ENCODE measurements around the gene ARMC12. TPM values are rescaled to one million over a fixed set of nuclear protein-coding genes. Genes with fewer than 3 reads are reported as not detected.

ARMC12 gene
- total and polyA plus RNA-seq, 10 of the 15 experiments (the other 5 are each of a cell fraction or from before 2014, with no cell fraction given): 0.10 to 1.6 (median 0.62) TPM

DNA sequence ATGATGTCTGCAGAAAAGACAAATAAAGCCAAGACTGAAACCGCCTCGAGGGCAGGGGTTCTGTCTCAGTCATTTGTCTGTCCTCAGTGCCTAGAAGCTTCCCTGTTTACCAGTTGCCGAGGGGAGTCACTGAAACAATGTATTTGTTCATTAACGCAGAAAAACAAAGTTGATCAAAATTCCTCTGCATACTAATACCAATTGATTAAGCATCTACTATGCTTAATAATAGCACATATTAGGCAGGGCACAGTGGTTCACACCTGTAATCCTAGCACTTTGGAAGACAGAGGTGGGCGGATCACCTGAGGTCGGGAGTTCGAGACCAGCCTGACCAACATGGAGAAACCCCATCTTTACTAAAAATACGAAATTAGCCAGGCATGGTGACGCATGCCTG is 46.3 kb upstream of the ARMC12 start (continued):
- TF ChIP-seq, protein P1, sequence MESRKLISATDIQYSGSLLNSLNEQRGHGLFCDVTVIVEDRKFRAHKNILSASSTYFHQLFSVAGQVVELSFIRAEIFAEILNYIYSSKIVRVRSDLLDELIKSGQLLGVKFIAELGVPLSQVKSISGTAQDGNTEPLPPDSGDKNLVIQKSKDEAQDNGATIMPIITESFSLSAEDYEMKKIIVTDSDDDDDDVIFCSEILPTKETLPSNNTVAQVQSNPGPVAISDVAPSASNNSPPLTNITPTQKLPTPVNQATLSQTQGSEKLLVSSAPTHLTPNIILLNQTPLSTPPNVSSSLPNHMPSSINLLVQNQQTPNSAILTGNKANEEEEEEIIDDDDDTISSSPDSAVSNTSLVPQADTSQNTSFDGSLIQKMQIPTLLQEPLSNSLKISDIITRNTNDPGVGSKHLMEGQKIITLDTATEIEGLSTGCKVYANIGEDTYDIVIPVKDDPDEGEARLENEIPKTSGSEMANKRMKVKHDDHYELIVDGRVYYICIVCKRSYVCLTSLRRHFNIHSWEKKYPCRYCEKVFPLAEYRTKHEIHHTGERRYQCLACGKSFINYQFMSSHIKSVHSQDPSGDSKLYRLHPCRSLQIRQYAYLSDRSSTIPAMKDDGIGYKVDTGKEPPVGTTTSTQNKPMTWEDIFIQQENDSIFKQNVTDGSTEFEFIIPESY (IDR thresholded peaks at IDR 0.05): no peak
- TF ChIP-seq, protein P2, sequence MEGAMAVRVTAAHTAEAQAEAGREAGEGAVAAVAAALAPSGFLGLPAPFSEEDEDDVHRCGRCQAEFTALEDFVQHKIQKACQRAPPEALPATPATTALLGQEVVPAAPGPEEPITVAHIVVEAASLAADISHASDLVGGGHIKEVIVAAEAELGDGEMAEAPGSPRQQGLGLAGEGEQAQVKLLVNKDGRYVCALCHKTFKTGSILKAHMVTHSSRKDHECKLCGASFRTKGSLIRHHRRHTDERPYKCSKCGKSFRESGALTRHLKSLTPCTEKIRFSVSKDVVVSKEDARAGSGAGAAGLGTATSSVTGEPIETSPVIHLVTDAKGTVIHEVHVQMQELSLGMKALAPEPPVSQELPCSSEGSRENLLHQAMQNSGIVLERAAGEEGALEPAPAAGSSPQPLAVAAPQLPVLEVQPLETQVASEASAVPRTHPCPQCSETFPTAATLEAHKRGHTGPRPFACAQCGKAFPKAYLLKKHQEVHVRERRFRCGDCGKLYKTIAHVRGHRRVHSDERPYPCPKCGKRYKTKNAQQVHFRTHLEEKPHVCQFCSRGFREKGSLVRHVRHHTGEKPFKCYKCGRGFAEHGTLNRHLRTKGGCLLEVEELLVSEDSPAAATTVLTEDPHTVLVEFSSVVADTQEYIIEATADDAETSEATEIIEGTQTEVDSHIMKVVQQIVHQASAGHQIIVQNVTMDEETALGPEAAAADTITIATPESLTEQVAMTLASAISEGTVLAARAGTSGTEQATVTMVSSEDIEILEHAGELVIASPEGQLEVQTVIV (IDR thresholded peaks at IDR 0.05; ENCODE audit: borderline replicate concordance, partially characterized antibody): no peak
- TF ChIP-seq, protein P3, sequence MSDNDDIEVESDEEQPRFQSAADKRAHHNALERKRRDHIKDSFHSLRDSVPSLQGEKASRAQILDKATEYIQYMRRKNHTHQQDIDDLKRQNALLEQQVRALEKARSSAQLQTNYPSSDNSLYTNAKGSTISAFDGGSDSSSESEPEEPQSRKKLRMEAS (IDR thresholded peaks at IDR 0.05; ENCODE audit: low read depth, low read length): no peak
- TF ChIP-seq CHD2 (IDR thresholded peaks at IDR 0.05; ENCODE audit: borderline replicate concordance, low read depth, low read length): no peak

DNA sequence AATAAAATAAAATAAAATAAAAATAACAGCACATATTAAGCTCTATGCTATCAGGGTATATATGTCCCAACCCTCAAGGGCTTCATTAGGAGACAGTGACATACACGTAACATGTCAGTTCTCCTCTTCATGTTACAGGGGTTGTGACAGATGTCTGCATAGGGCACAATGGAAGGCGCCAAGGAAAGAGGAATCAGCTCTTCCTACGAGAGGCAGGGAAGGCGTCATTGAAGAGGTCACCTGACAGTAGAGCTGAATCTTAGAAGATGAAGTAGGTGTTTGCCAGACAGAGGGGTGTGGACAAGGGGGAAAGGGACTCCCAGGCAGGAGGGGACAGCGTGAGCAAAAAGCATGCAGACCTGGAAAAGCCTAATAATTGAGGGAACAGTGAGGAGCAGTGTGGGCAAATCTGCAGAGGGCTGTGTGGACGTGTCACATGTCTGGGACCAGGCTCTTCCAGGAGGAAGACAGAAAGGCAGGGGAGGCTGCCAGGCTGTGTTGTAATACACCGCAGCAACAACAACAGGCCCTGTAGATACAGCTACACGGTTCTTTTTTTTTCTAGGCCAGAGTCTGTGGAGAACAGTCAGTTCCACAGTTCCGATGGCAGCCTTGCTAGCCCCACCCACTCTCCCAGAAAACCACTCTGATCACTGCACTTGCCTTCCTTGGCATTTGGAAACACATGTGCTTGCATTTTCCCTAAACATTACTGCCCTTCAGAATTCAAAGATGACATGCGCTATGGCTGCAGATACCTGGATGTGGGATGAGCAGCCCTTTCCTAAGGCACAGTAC is 45.6 kb upstream of the ARMC12 start:
- no peaks in the 10 kb centered on the region for H4K20me1 ChIP-seq (ENCODE audit: control insufficient read depth, insufficient read depth)
- no peaks in the 10 kb centered on the region for H3K27me3 ChIP-seq (replicated peaks in 1 of 2; ENCODE audit: control insufficient read depth in 2 of 2, insufficient read depth in 2 of 2, low read length in 1 of 2)
- H3K79me2 ChIP-seq (ENCODE audit: control insufficient read depth, insufficient read depth, low read length): peaks cover 24% of the 10 kb centered on the region
- ChIA-PET RAD21 (ENCODE audit: unreplicated experiment) (interaction anchor here (1.6 kb wide), 1 partner anchor 36 kb away, joined by 3 read pairs; no protein-coding TSS in a partner anchor), SMC1A (ENCODE audit: uncharacterized antibody, unreplicated experiment) (interaction anchor here (0.8 to 1.2 kb wide), 4 partner anchors 35 to 49 kb away, joined by 3 to 4 read pairs (median 4); no protein-coding TSS in a partner anchor), CTCF (interaction anchor here (1.2 kb wide), 1 partner anchor 67 kb away, joined by 4 read pairs; no protein-coding TSS in a partner anchor), POLR2A (interaction anchor here (1.2 kb wide), 1 partner anchor 18 kb away, joined by 3 read pairs; no protein-coding TSS in a partner anchor)
- no TSS peak for BruUV-seq (replicated peaks)
- no peak overlapping the region for H3K4me3 ChIP-seq
- peaks cover 5% of the 10 kb centered on the region for H3K4me1 ChIP-seq (ENCODE audit: control insufficient read depth, insufficient read depth, low read length)
- TF ChIP-seq, protein P4, sequence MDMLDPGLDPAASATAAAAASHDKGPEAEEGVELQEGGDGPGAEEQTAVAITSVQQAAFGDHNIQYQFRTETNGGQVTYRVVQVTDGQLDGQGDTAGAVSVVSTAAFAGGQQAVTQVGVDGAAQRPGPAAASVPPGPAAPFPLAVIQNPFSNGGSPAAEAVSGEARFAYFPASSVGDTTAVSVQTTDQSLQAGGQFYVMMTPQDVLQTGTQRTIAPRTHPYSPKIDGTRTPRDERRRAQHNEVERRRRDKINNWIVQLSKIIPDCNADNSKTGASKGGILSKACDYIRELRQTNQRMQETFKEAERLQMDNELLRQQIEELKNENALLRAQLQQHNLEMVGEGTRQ (IDR thresholded peaks at IDR 0.05; ENCODE audit: borderline replicate concordance, low read depth, low read length): no peak
- H3K27ac ChIP-seq (ENCODE audit: control insufficient read depth, insufficient read depth): no peak overlapping the region
- no peaks in the 10 kb centered on the region for H3K36me3 ChIP-seq (ENCODE audit: control insufficient read depth in 2 of 2, insufficient read depth in 2 of 2, low read length in 1 of 2)
- no peak overlapping the region for H3K9ac ChIP-seq (ENCODE audit: control insufficient read depth, insufficient read depth, low read length)
- WGBS (ENCODE audit: insufficient coverage, insufficient replicate concordance, low lambda C conversion rate, missing lambda C conversion rate): 73% methylated on average over 10 of the region's 10 CpGs
- FAIRE-seq (no peak), ATAC-seq (no peak), DNase-seq (ENCODE audit: low read depth, low spot score) (no peak)
- H3K4me2 ChIP-seq (ENCODE audit: control insufficient read depth, insufficient read depth): no peak overlapping the region
- intact Hi-C loops (cut with micrococcal nuclease; ENCODE audit: unreplicated experiment) (no loop called here), in situ Hi-C loops (cut with MboI) (no loop called here)
- no peak overlapping the region for H2AFZ ChIP-seq (ENCODE audit: control insufficient read depth, low read depth, low read length)
- H3K9me3 ChIP-seq (replicated peaks; ENCODE audit: control insufficient read depth, insufficient read depth, low read length): peaks cover 2% of the 10 kb centered on the region; the same call in 1 of the 3 replicates

Data from GM12878 (cell line).